Thyroid gland (tissue), 4 donors: ENCODE data around the gene XPNPEP2.

ENCODE experiments used
- POLR2A ChIP-seq, 2 donors: fragments of 450-650 bp; IDR thresholded peaks; one replicate each; pipeline ENCODE4 v1.6.1; 2017; ENCODE audit warnings: antibody characterized with exemption in 2 of 2, mild to moderate bottlenecking in 2 of 2, moderate library complexity in 1 of 2
- TF ChIP-seq, protein P1 (sequence below), 6 experiments: fragments of 200-600 bp in 3 of 6; fragments of 450-650 bp in 3 of 6; sonication (generic) in 3 of 6; IDR thresholded peaks; one replicate each; pipeline ENCODE4 v1.5.1; 2016 to 2019; ENCODE audit warnings: antibody characterized with exemption in 6 of 6, mild to moderate bottlenecking in 2 of 6, inconsistent platforms in 1 of 6, moderate library complexity in 1 of 6

DNA sequence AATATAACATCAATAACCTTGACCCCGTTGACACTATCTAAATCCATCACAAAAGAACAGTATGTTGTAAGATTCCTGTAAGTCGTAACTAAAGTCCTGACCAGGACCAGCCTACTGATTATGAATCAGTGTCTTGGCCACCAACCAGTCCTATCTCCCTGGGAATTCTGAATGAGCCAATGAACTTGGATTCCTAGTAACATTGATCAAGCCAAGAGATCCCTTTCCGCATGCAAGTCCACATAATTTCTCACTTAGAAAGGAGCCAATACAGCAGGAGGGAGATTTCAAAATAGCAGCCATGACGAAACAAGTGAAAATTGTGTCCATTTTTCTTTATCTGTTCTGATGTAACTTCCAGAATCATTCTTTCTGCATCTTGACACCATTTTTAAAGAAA is 9.5 kb downstream of the XPNPEP2 start:
- TF ChIP-seq, protein P1, sequence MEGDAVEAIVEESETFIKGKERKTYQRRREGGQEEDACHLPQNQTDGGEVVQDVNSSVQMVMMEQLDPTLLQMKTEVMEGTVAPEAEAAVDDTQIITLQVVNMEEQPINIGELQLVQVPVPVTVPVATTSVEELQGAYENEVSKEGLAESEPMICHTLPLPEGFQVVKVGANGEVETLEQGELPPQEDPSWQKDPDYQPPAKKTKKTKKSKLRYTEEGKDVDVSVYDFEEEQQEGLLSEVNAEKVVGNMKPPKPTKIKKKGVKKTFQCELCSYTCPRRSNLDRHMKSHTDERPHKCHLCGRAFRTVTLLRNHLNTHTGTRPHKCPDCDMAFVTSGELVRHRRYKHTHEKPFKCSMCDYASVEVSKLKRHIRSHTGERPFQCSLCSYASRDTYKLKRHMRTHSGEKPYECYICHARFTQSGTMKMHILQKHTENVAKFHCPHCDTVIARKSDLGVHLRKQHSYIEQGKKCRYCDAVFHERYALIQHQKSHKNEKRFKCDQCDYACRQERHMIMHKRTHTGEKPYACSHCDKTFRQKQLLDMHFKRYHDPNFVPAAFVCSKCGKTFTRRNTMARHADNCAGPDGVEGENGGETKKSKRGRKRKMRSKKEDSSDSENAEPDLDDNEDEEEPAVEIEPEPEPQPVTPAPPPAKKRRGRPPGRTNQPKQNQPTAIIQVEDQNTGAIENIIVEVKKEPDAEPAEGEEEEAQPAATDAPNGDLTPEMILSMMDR (IDR thresholded peaks at IDR 0.05), result no peak
- no peak for TF ChIP-seq POLR2A (IDR thresholded peaks at IDR 0.05)
